DOHH2 (cell line): ENCODE results near the gene METTL8.

Experiments
- H3F3A ChIP-seq: fragments of 200-600 bp; sonication (generic), shearing (Covaris generic); 2 replicates; pipeline ENCODE4 v1.6.0; 2016; ENCODE audit warnings: antibody characterized with exemption, mild to moderate bottlenecking; ENCODE audit not compliant: control insufficient read depth, insufficient read depth
- H3K27ac ChIP-seq: fragments of 200-600 bp; sonication (generic); 2 replicates; pipeline ENCODE4 v1.5.1; 2014; ENCODE audit warnings: low read depth, mild to moderate bottlenecking, low read length, moderate library complexity
- H3K27me3 ChIP-seq: fragments of 200-600 bp; sonication (generic); 2 replicates; pipeline ENCODE4 v1.6.1; 2014; ENCODE audit warnings: mild to moderate bottlenecking, low read length, mixed read lengths; ENCODE audit not compliant: control insufficient read depth
- H3K36me3 ChIP-seq: fragments of 200-600 bp; sonication (generic); 2 replicates; pipeline ENCODE4 v1.6.1; 2014; ENCODE audit warnings: mild to moderate bottlenecking, low read length, moderate library complexity, mixed read lengths; ENCODE audit not compliant: control insufficient read depth
- H3K4me1 ChIP-seq: fragments of 200-600 bp; sonication (generic); 2 replicates; pipeline ENCODE4 v1.6.1; 2014; ENCODE audit warnings: mild to moderate bottlenecking, low read length, mixed read lengths; ENCODE audit not compliant: control insufficient read depth
- H3K4me2 ChIP-seq: fragments of 200-600 bp; sonication (generic); 2 replicates; pipeline ENCODE4 v1.6.0; 2014; ENCODE audit warnings: mild to moderate bottlenecking, low read length, moderate library complexity
- H3K4me3 ChIP-seq: fragments of 200-600 bp; sonication (generic); 2 replicates; pipeline ENCODE4 v1.5.1; 2014; ENCODE audit warnings: mild to moderate bottlenecking, low read length, mixed read lengths
- H3K79me2 ChIP-seq: fragments of 200-600 bp; sonication (generic); 2 replicates; pipeline ENCODE4 v1.6.1; 2014; ENCODE audit warnings: mild to moderate bottlenecking, low read length, mixed read lengths; ENCODE audit not compliant: control insufficient read depth
- H3K9me2 ChIP-seq: fragments of 200-600 bp; sonication (generic); replicated peaks from 2 replicates; pipeline ENCODE4 v1.6.1; 2014; ENCODE audit warnings: mild to moderate bottlenecking, low read length, mixed read lengths; ENCODE audit not compliant: control insufficient read depth
- H3K9me3 ChIP-seq: fragments of 200-600 bp; sonication (generic); 2 replicates; pipeline ENCODE4 v1.6.1; 2014; ENCODE audit warnings: antibody characterized with exemption, low read length, mixed read lengths; ENCODE audit not compliant: control insufficient read depth, insufficient read depth
- H4K20me1 ChIP-seq: fragments of 200-600 bp; sonication (generic); 2 replicates; pipeline ENCODE4 v1.6.0; 2014; ENCODE audit warnings: low read depth, mild to moderate bottlenecking, antibody characterized with exemption, low read length, moderate library complexity; ENCODE audit not compliant: control insufficient read depth, insufficient read depth
- CTCF ChIP-seq: fragments of 200-600 bp; sonication (generic); IDR thresholded peaks from one replicate; pipeline ENCODE4 v1.5.1; 2014; ENCODE audit warnings: antibody characterized with exemption, mild to moderate bottlenecking, low read depth, low read length; ENCODE audit not compliant: poor library complexity, severe bottlenecking
- EZH2phosphoT487 ChIP-seq: fragments of 200-600 bp; sonication (generic); IDR thresholded peaks from 2 replicates; pipeline ENCODE4 v1.6.1; 2017; ENCODE audit warnings: borderline replicate concordance, mild to moderate bottlenecking, antibody characterized with exemption, low read length, moderate library complexity, mixed read lengths

Gene METTL8

GRCh38 chr2:171459498-171459897, 25.7 kb upstream of the METTL8 start:
- Histone ChIP-seq H3K27ac (no peak overlapping the region), H3K79me2 (peaks cover 3% of the 10 kb centered on the region; the same call in 1 of the 2 replicates), H3F3A (0 out of 2 replicates have a peak, but pooled peaks cover 2% of the 10 kb centered on the region), H3K36me3 (peaks cover 58% of the 10 kb centered on the region), H3K27me3 (no peaks in the 10 kb centered on the region), H3K4me3 (no peak overlapping the region), H4K20me1 (no peaks in the 10 kb centered on the region), H3K9me2 (no peaks in the 10 kb centered on the region), H3K4me2 (no peak overlapping the region), H3K9me3 (0 out of 2 replicates have a peak, but pooled peaks cover 4% of the 10 kb centered on the region), H3K4me1 (no peaks in the 10 kb centered on the region)
- no peak for TF ChIP-seq EZH2phosphoT487
- no peak for TF ChIP-seq CTCF

- Histone ChIP-seq H4K20me1 (no peaks in the 10 kb centered on the region), H3F3A (no peaks in the 10 kb centered on the region), H3K4me3 (no peak overlapping the region), H3K27ac (no peak overlapping the region), H3K79me2 (peaks cover 3% of the 10 kb centered on the region; the same call in 1 of the 2 replicates), H3K36me3 (peaks cover 76% of the 10 kb centered on the region), H3K9me2 (no peaks in the 10 kb centered on the region), H3K4me2 (no peak overlapping the region), H3K9me3 (0 out of 2 replicates have a peak, but pooled peaks cover 4% of the 10 kb centered on the region), H3K4me1 (no peaks in the 10 kb centered on the region), H3K27me3 (no peaks in the 10 kb centered on the region)
- no peak for TF ChIP-seq CTCF
- no peak for TF ChIP-seq EZH2phosphoT487
Observed at GRCh38 chr2:171452773-171453172, 19.0 kb upstream of the METTL8 start.

GRCh38 chr2:171451074-171451473, 17.3 kb upstream of the METTL8 start:
- H3K36me3 ChIP-seq: peaks cover 67% of the 10 kb centered on the region

More at GRCh38 chr2:171451074-171451473, 17.3 kb upstream of the METTL8 start:
- Histone ChIP-seq H3F3A (no peaks in the 10 kb centered on the region), H4K20me1 (no peaks in the 10 kb centered on the region), H3K4me3 (no peak overlapping the region), H3K27ac (no peak overlapping the region), H3K79me2 (0 out of 2 replicates have a peak, but pooled peaks cover 3% of the 10 kb centered on the region), H3K27me3 (no peaks in the 10 kb centered on the region), H3K9me3 (no peaks in the 10 kb centered on the region), H3K9me2 (no peaks in the 10 kb centered on the region), H3K4me2 (no peak overlapping the region), H3K4me1 (no peaks in the 10 kb centered on the region)
- TF ChIP-seq CTCF (no peak), EZH2phosphoT487 (no peak)
